Glutamatergic neuron (in vitro differentiated cells): ENCODE results near the gene CACNA2D1. TPM values are rescaled to one million over a fixed set of nuclear protein-coding genes. Genes with fewer than 3 reads are reported as not detected.
"Not testable (repeated sequence)": the region's sequence is repeated elsewhere in the genome, so short reads cannot be mapped to it uniquely, and the experiment has no call there.

Experiments used
- DNase-seq: peaks from one replicate; pipeline ENCODE4 v3.0.0; 2022
- H3K27ac Mint-ChIP-seq: one replicate; pipeline ENCODE4 v1.8.0; 2020; ENCODE audit warnings: mild to moderate bottlenecking, mixed read lengths, inconsistent platforms; ENCODE audit not compliant: unreplicated experiment
- H3K27me3 Mint-ChIP-seq: one replicate; pipeline ENCODE4 v1.8.0; 2020; ENCODE audit warnings: mild to moderate bottlenecking, moderate library complexity, mixed read lengths, inconsistent platforms; ENCODE audit not compliant: unreplicated experiment
- H3K36me3 Mint-ChIP-seq: one replicate; pipeline ENCODE4 v1.8.0; 2020; ENCODE audit warnings: mild to moderate bottlenecking, mixed read lengths, inconsistent platforms; ENCODE audit not compliant: unreplicated experiment
- H3K4me1 Mint-ChIP-seq: one replicate; pipeline ENCODE4 v1.8.0; 2020; ENCODE audit warnings: mild to moderate bottlenecking, low read depth, mixed read lengths, inconsistent platforms; ENCODE audit not compliant: unreplicated experiment
- H3K4me3 Mint-ChIP-seq: one replicate; pipeline ENCODE4 v1.8.0; 2020; ENCODE audit warnings: mild to moderate bottlenecking, mixed read lengths, inconsistent platforms; ENCODE audit not compliant: unreplicated experiment
- H3K9me3 Mint-ChIP-seq: one replicate; pipeline ENCODE4 v1.8.0; 2020; ENCODE audit warnings: mild to moderate bottlenecking, moderate library complexity, mixed read lengths, inconsistent platforms; ENCODE audit not compliant: unreplicated experiment
- total RNA-seq: library from RNA; stranded (reverse); fragmentation: NEBNext Ultra II Directional; extraction: Animal tissue kit (Norgen Biotek cat#: 25700); gene quantifications from one replicate; pipeline ENCODE4 v1.2.1, GENCODE V29; 2021; ENCODE audit not compliant: unreplicated experiment
- TF ChIP-seq, protein P1 (sequence below): fragments of 200-600 bp; sonication (generic); IDR thresholded peaks from one replicate; pipeline ENCODE4 v1.5.0; 2021; ENCODE audit not compliant: partially characterized antibody, unreplicated experiment

Gene CACNA2D1
- total RNA-seq, 1 donor from 2014 or later, result 258 TPM

DNA sequence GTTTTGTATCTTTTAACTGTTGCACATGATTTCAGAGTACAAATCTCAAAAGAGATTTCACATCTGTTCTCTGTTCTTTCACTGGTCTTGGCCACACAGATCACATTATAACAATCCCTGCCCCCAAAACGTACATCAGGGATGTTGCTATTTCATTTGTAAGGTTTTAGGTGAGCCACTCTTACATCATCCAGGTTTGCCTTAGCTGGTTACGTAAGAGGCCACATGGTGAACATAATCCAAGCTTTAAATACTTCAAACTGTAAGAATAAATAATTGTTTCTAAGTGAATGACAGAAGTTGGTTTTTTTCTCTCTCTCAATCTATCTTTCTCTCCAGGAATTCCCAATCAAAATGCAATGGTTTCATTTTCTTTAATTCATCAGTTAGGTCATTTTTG, 427.8 kb downstream of the CACNA2D1 start:
- Mint-ChIP-seq H3K4me3 (no peak overlapping the region), H3K27me3 (no peaks in the 10 kb centered on the region), H3K4me1 (peaks cover 10% of the 10 kb centered on the region), H3K27ac (peak overlapping the region; percentile 40), H3K36me3 (no peaks in the 10 kb centered on the region), H3K9me3 (peaks cover 2% of the 10 kb centered on the region)
- DNase-seq, result no peak
- TF ChIP-seq, protein P1, sequence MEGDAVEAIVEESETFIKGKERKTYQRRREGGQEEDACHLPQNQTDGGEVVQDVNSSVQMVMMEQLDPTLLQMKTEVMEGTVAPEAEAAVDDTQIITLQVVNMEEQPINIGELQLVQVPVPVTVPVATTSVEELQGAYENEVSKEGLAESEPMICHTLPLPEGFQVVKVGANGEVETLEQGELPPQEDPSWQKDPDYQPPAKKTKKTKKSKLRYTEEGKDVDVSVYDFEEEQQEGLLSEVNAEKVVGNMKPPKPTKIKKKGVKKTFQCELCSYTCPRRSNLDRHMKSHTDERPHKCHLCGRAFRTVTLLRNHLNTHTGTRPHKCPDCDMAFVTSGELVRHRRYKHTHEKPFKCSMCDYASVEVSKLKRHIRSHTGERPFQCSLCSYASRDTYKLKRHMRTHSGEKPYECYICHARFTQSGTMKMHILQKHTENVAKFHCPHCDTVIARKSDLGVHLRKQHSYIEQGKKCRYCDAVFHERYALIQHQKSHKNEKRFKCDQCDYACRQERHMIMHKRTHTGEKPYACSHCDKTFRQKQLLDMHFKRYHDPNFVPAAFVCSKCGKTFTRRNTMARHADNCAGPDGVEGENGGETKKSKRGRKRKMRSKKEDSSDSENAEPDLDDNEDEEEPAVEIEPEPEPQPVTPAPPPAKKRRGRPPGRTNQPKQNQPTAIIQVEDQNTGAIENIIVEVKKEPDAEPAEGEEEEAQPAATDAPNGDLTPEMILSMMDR, result no peak

DNA sequence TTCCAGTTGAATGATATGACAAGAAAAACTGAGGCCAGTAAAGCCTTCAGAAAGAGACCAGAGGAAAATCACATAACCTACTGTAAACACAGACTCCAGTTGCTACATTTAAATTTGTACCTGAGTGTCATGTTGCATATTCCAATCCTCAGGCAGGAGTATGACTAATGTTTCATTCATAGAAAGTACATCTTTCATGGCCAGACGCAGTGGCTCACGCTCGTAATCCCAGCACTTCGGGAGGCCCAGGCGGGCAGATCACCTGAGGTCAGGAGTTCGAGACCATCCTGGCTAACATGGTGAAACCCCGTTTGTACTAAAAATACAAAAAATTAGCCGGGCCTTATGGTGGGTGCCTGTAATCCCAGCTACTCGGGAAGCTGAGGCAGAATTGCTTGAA, 429.0 kb downstream of the CACNA2D1 start:
- not testable (repeated sequence) for H3K4me3 Mint-ChIP-seq, DNase-seq, H3K36me3 Mint-ChIP-seq, H3K9me3 Mint-ChIP-seq, H3K27me3 Mint-ChIP-seq, H3K27ac Mint-ChIP-seq
- H3K4me1 Mint-ChIP-seq, result peaks cover 10% of the 10 kb centered on the region

DNA sequence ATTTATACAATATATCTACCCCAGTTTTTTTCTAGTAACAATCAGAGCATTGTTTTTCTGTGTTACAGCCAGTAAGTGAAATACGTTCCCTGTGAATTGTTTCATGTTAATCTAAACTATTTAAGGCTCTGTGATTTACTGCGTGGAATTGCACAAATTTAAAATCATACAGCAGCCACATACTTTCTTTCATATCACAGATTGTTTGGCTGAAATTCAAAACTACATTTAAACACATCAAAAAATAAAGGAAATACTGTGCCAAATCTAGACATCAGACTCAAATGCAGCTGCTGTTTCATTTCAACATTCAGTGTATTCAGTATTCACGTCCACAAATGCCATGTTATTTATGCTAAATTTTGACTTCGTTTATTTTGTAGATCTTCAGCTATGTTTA, 431.1 kb downstream of the CACNA2D1 start:
- H3K9me3 Mint-ChIP-seq, result peaks cover 2% of the 10 kb centered on the region
- TF ChIP-seq, protein P1, result no peak
- no peak overlapping the region for H3K27ac Mint-ChIP-seq
- no peaks in the 10 kb centered on the region for H3K36me3 Mint-ChIP-seq
- peaks cover 14% of the 10 kb centered on the region for H3K4me1 Mint-ChIP-seq
- H3K4me3 Mint-ChIP-seq, result no peak overlapping the region
- H3K27me3 Mint-ChIP-seq, result peaks cover 2% of the 10 kb centered on the region
- no peak for DNase-seq

DNA sequence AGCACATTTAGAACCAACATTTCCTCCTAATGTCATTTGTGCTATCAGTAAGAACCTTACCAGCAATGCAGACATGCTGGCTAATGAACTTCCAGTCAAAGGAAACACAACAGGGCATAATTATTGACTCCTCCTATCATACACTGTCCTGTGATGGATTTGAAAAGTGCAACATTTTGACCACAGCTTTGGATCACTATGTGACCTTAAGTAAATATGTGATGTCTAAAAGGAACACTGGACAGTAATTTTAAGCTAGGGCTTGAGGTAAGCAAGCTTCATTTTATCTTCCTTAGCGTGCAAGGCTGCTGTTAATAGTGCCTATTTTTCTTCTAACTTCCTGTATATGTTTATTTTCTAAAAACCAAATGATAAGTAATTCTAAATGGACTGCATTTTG, 433.2 kb downstream of the CACNA2D1 start:
- Mint-ChIP-seq H3K36me3 (no peaks in the 10 kb centered on the region), H3K27me3 (peaks cover 2% of the 10 kb centered on the region), H3K4me3 (no peak overlapping the region), H3K27ac (no peak overlapping the region), H3K9me3 (peaks cover 2% of the 10 kb centered on the region), H3K4me1 (peaks cover 6% of the 10 kb centered on the region)
- DNase-seq, result no peak
- TF ChIP-seq, protein P1, result no peak

DNA sequence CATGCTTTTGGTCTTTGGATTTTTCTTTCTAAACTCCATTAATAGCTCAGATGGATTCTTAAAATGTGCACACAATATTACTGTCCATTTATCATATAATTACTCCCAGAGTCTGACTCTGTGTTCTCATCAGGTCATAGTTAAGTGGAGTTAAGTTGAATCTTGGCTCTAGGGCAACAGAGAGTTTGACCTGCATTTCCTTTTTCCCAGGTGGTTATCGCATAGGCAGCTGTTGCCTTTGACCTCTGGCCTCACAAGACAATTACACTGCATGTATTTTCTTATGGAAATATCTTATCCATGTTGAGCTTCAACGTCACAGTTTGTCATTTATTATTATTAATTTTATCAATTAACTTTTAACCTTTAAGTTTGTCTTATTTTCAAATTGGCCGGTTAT, 436.3 kb downstream of the CACNA2D1 start:
- Mint-ChIP-seq H3K36me3 (no peaks in the 10 kb centered on the region), H3K4me3 (no peak overlapping the region), H3K9me3 (no peaks in the 10 kb centered on the region), H3K27ac (no peak overlapping the region), H3K4me1 (peaks cover 6% of the 10 kb centered on the region), H3K27me3 (peaks cover 2% of the 10 kb centered on the region)
- DNase-seq, result no peak
- TF ChIP-seq, protein P1, result no peak

DNA sequence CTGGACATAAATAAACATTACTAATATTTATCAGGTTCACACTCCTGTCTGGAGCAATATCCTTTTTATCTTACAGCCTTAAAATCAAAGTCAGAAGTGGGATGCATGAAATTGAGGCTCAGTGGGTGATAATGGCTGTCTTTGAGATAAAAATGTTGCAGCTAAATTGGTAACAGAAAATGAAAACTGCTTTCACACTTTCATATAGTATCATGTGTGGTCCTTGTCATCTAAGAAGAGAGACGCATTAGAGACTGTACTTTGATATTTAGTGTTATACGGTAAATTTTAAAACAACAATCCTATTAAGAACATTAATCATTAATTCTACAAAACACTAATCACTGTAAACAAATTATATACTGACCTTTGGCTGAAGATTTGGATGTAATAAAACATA, 438.5 kb downstream of the CACNA2D1 start:
- Mint-ChIP-seq H3K27ac (no peak overlapping the region), H3K4me3 (no peak overlapping the region), H3K36me3 (no peaks in the 10 kb centered on the region), H3K9me3 (no peaks in the 10 kb centered on the region), H3K27me3 (peaks cover 5% of the 10 kb centered on the region), H3K4me1 (peaks cover 6% of the 10 kb centered on the region)
- no peak for DNase-seq
- TF ChIP-seq, protein P1, result no peak
